IPS-NIHi11 (cell line): ENCODE data around the gene IGFALS.

Experiments
- DNase-seq: peaks from one replicate; pipeline ENCODE4 v3.0.0; 2012; ENCODE audit warnings: mixed read lengths, low spot score

IGFALS gene

DNA sequence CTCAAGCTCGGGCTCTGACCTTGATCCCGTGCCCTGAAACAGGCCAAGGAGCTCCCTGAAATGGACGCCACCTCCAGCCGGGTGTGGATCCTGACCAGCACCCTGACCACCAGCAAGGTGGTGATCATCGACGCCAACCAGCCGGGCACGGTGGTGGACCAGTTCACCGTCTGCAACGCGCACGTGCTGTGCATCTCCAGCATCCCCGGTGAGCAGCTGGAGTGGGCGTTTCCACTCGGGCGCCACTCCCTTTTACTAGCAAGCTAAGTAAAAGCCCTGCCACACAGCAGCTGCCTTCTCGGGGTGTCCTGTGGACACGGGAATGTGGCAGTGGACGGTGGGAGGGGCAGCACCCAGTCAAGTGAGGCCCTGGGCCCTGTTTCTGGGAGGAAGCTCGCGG, 28.5 kb downstream of the IGFALS start:
- no peak for DNase-seq

DNA sequence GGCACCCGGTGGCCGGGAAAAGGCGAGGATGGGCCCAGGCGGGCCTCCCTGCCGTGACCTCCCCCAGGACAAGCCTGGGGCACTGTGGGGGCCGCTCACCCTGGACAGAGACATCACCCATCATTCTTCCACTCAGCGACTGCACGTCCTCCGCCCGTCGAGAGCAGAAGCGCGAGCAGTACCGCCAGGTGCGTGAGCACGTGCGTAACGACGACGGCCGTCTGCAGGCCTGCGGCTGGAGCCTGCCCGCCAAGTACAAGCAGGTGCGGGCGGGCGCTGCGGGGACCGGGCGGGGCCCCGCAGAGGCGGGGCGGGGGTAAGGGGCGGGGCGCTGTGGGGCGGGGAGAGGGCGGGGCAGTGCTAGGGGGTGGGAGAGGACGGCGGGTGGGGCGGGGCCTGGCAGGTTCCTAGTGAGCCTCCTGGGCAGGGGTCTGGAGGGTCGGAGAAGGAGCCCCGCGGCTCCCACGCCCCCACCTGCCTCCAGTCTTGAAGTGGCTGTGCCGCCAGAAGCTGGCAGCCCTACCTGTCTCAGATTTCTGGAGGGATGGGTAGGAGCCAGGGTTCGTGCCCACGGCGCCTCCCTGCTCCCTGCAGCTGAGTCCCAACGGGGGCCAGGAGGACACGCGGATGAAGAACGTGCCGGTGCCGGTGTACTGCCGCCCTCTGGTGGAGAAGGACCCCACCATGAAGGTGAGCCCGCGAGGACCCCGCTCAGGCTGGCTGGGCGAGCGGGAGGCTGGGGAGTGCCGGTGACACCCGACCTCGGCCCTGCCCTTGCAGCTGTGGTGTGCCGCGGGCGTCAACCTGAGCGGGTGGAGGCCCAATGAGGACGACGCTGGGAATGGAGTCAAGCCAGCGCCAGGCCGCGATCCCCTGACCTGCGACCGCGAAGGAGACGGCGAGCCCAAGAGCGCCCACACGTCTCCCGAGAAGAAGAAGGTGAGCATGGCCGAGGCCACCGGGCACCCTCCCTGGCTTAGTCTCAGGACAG, 29.7 kb downstream of the IGFALS start:
- DNase-seq: peak; percentile 97

DNA sequence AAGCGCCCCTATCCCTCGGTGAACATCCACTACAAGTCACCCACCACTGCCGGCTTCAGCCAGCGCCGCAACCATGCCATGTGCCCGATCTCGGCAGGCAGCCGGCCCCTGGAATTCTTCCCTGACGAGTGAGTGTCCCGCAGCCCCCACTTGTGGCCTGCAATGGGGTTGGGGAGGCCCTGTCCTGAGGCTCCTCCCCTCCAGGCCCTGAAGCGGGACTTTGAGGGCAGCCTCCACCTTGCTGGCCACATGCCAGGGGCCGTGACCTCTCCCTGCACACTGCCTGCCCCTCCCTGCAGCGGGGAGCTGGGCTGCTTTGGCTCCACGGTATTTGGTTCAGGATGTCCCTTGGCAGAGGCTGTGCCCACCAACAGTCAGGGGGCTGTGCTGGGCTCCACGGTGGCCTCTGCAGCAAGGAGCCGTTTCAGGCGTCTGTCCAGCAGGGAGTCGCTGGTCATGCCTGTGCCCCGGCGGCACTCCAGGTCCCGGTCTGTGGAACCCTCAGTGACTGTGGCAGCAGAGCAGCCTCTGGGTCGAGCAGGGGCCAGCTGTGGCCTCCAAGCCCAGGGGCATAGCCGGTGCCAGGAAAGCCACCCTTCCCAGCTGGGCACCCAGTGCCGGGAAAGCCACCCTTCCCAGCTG, 30.5 kb downstream of the IGFALS start:
- DNase-seq: no peak

DNA sequence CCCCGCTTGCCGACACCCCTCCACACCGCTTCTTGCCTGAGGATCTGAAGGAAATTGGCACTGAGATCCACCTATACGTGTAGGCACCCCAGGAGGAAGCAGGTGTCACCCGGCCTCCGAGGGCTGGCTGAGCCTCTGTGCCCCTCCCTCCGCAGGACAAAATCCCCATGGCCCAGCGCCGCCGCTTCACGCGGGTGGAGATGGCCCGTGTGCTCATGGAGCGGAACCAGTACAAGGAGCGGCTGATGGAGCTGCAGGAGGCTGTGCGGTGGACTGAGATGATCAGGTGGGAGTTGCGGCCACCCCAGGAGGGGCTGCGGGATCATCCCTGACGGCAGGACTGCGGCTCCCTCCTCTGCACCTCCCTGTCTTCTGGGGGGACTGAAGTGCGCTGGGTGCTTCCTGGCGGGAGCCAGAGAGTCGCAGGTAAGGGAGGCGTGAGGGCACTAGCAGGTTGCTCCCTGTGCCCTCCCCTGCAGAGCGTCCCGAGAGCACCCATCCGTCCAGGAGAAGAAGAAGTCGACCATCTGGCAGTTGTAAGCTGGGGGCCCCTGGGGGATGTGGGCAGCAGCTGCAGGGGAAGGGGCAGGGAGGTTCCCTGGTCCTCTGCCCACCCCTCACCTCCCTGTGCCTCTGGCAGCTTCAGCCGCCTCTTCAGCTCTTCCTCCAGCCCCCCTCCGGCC, 31.2 kb downstream of the IGFALS start:
- DNase-seq: no peak

DNA sequence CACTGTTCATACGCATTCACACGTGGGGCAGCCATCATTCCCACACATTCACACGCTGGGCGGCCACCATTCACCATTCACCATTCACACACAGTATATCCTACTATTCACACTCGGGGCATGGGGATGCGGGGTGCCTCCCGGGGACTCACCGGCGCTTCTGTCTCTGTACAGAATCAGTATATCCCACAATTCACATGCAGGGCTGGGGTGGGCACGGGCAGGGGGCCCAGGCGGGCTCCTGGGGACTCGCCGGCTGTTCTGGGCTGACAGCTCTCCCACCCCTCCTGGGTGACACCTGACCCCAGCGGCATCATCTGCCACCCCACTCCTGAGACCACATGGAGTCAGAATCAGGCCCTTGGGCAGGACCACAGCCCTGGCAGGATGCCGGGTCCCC, 31.8 kb downstream of the IGFALS start:
- no peak for DNase-seq

DNA sequence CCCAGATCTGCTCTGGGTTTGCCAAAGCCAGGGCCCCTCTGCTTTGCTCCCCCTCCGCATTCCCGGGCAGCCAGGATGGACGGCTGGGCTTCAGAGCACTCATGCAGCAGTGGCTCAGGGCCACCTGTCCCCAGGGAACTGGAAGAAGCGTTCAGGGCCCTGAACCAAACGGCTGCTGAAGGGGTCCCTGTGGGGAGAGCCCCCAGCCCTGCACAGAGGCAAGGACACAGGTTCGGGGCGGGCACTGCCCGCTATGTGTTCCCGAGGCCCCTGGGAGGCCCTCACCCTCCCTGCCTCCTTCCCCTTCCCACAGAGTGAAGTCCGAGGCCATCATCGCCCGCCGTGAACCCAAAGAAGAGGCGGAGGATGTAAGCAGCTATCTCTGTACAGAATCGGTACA, 32.6 kb downstream of the IGFALS start:
- DNase-seq: no peak

DNA sequence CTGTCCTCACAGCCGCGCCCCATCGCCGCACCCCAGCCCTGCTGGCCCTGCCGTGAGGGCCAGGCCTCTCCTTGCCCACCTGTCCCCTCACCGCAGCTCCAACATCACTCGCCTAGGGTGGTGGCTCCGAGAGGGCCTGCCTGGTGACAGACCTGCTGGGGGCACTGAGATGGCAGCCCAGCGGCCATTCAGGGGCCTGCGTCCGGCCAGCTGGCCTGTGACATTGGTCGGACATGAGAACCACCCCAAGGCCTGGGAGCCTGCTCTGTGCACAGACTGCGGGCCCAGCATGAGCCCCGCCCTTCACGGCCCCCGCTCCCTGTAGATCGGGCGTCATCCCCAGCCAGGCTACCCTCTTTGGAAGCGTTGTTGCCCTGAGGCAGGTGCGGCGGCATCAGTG, 34.0 kb downstream of the IGFALS start:
- DNase-seq: no peak

DNA sequence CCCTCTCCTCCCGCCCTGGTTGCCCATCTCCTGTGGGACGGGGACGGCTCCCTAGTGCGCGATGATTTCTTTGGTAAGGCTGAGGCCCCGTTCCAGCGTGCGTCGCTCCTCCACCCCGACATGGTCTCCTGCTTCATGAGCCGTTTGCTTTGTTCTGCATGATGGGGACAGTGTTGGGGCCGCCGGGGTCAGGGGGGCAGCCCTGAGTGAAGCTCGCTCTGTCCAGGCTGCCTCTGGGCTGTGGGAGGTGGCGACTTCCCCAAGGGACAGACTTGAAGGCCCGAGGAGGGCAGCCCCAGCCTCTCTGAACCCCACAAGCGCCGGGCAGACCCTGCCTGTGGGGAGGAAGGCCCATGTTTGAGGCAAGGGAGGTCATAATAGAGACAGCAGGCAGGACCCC, 34.6 kb downstream of the IGFALS start:
- DNase-seq: no peak

DNA sequence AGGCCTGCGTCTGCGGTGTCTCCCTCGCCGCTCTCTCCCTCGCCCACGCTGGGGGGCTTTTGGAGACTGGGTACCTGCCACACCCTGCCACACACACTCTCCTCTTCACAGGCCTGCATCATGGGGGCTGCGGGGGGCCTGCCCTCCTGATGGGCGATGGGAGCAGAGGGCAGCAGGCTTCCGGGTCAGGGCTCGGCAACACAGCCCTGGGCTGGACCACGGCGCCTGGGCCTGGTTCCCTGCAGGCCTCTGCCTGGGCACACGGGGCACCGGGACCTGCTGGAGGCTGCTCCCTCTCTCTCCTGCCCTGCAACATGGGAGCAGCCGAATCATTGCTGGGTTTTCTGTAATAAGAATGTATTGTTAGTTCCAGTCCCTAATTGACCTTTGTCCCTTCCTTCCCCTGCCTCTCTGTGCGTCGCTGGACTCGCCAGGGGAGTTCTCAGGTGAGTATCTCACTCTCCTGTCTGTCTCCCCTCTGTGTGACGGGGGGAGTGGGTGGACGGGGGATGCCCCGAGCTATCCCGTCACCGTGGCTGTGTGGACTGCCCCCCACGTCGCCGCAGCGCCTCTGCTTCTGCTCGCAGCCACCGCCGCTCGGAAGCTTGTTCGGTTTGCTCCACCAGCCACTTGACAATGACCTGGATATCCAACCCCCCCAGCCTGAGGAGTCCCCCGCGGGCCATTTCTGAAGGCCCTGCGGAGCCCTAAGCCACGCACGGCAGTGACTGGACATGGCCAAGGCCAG, 35.6 kb downstream of the IGFALS start:
- no peak for DNase-seq

DNA sequence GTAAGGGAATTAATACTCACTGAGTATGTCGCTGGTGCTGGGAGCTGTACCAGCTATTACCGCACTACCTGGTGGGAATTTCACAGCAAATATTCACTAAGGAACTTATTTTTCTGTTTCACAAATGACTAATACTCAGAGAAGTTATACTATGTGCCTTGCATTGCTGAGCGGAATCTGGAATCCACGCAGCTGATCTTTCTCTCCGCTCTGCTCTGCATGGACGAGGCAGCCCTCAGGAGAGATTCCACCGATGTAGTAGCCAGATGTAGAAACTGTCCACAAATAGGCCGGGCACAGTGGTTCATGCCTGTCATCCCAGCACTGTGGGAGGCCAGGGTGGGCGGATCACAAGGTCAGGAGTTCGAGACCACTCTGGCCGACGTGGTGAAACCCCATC, 39.3 kb downstream of the IGFALS start:
- no peak for DNase-seq

DNA sequence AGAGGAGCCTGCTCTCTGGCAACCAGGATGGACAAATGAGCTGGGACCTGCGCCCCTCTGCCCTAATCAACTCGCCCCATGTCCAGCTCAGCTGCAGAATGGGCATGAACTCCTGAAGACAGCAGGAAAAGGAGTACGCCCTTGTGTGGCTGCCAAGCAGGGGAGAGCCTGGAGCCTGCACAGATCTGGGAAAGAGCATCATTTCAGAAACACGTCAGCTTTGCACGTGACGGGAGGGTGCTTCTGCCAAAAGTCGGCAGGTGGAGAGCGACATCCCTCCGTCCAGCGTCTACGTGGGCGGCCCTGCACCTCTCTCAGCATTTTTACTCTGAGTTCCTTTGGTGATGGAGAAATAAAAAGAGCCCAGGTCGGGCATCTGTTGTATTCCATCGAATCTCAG, 40.7 kb downstream of the IGFALS start:
- DNase-seq: no peak

DNA sequence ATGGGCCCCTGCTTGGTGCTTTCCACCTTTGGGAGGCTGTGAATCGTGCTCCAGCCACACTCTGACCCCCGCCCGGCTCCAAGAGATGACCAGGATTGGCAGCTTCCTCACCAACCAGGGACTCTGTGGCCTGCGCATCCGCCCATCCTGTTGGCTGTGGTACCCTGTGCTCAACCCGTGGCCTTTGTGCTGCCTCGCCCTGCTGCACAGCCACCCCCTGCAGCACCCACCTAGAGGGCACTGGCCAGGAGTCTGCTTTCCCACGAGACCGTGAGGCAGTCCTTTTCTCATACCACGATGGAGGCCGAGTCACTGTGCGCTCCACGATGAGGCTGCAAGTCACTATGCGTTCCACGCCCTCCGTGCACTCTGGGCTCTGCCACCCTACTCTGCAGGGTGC, 41.6 kb downstream of the IGFALS start:
- no peak for DNase-seq

DNA sequence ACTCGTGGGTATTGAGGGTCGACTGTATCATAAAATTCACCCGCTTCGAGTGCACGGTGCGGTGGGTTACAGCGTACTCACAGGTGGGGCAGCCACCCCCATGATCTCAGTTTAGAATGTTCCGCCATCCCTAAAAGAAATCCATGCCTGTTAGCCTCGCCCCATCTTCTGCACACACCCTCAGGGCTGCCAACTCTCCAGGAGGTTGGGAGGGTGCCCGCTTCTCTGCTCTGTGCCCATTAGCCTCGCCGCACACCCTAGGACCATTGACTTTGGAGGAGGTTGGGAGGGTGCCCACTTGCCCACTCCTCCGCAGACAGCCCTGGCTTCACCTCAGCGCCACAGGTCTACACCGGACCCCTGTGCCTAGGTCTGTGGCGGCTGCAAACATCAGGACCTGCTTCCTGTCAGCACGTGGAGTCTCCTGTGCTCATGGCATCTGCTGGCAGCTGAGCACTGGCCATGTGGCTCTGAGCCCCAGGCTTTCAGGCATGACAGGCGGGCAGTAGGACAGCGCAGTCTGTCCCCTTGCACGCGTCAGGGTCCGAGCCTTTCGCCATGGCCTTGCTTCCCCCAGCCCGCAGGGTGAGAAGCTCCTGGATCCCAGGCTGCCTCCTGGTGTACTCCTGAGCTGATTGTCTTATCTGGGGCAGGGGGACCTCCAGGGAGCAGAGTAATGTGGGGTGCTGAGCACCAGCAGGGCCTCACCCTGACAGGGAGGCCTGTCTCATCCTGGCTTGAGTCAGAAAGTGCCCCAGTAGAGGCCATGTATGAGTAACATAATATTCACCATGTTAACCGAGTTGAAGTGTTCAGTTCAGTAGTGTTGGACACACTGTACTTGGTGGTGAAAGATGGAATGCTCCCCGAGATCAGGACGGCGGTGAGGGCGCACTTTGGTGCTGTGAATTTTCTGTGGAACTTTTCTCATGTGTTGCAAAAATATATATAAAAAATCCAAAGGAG, 44.1 kb downstream of the IGFALS start:
- no peak for DNase-seq

DNA sequence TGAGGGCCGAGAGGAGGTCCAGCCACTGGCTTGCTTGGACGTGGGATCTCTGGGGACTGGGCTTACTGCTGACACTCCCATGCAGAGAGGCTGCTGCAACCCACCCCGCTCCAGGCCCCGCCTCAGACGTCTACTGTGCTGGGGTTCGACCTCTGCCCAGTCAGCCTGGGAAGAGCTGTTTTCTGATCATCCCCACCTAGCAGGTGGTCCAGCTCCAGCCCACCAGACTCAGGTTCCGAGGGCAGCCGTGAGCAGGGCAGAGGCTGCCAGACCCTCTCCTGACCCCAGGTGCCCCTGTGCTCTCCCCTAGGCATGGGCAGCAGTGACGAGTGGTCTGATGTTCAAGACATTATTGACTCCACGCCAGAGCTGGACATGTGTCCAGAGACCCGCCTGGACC, 45.6 kb downstream of the IGFALS start:
- no peak for DNase-seq

DNA sequence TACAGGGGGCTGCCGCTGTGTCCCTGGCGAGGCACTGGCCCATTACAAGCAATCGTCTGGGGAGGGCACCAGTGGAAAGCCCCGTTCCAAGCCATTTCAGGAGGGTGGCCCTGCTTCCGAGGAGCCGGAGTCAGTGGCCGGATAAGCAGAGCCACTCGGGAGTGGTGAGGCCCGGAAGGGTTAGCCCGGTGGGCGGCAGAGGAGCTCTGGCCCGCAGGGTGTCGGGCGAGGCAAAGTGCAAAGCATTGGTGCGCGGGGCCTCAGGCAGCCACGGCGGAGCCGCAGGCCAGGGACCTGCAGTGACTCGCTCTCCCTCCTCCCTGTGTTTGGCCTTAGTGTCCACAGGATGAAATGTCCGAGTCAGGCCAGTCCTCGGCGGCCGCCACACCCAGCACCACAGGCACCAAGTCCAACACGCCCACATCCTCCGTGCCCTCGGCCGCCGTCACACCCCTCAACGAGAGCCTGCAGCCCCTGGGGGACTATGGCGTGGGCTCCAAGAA, 46.8 kb downstream of the IGFALS start:
- DNase-seq: peak; percentile 12

DNA sequence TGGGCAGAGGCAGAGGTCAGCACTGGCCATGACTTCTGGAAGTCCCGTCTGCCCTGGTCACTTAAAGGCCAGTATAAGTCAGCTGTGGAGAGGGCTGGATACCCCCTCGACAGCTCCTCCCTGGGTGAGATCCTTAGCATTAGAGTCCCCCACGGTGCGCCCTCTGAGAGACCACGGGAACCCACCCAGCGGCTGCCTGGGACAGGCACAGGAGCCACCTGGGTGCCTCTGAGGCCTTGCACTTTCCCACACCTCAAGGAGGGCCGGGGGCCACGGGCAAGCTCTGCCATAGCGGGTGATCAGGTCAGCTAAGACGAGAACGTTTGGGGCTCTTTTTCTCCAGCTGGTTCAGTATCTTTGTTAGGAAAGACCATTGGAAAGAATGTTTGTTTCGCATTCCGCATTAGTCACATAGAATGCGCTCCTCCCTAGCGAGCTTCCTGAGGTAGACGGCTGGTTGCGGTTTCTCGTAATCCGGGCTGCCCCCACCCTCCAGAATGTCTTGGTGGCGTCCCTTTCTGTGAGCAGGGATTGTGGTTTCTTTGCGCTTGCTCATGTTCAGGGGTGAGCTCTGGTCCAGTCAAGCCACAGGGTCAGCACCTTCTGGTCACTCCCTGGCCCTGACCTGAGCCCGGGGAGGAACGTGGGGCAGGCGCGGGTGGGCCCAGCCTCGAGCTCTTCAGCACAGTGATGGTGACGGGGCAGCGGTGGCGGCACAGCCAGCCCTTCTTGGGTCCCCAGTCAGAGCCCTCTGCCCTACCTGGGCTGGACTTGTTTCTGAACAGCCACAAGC, 47.4 kb downstream of the IGFALS start:
- DNase-seq: peak; percentile 21

DNA sequence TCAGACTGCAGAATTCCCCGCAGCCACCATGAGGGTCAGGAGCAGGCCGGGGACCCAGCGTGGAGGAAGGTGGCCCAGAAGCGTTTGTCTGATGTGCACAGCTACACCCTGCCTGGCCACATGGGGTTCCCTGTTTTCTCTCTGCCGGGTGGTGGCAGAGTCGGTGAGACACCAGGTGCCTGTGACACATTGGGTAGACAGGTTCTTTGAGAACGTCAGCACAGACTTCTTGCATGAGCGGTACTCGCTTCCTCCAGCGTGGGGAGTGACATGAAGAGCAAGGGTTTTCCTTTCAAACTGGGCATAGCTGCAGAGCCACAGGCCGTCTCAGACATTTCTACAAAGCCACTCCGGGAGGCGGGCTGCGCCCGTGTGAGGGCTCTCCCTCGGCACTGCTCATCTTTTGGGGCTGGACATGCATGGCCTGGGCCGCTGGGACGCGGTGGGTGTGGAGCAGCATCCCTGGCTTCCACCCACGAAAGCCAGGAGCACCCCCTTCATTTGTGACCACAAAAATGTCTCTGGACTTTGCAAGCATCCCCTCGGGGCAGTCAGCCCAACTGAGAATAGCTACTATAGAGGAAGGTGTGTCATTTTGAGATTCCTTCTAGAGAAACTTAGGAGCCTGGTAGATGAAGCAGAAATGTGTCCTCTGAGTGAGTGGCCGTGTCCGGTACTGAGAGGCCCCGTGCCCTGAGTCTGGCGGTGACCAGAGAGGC, 48.2 kb downstream of the IGFALS start:
- peak; percentile 12 for DNase-seq

DNA sequence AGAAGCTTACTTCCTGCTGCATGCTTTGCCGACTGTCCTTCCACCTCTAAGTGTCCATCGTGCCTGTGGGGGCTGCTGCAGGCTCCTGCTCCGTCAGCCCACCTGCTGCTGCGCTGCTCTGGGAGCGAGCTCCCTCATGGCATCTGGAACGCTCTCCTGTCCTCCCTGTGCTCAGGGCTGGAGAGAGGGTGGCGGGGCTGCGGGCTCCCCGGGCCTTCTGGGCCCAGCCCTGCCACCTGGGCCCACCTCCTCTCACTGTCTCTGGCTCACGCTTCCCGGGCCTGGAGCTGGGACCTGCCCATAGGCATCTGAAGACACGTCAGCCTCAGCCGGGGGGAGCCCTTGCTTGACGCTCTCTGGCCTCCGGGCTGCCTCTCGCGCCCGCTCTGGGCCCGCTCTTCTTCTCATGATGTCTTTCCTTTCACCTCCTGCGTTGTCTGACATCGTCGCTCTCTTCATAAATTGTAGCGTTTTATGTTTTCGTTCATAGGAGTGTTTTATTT, 49.1 kb downstream of the IGFALS start:
- peak; percentile 37 for DNase-seq
